HL-60 (cell line): ENCODE results near the gene SPAG4.

Experiments
- CTCF ChIP-seq: IDR thresholded peaks from one replicate; pipeline ENCODE4 v1.5.1; 2011; ENCODE audit warnings: low read length, control low read depth, inconsistent platforms; ENCODE audit not compliant: insufficient read depth
- SPI1 ChIP-seq: IDR thresholded peaks from 2 replicates; pipeline ENCODE4 v1.6.1; 2012; ENCODE audit warnings: low read depth, mild to moderate bottlenecking, borderline replicate concordance

DNA sequence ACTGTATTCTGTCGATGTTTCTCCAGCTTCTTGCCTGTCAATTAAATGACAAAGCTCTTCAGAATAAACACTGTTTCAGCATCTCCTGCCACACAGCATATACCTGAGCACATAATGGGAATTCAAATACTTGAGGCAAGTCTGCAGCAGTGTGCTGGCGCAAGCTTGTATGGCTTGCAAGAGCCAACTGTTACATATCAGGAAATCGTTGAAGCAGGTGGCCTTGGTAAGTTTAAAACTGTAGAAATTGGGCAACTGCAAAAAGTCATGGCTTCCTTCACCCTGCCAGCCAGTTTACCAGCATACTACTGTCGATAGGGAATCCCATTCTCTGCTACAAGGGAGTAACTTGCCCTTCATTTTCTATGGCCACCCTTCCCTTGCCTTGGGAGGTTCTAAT lies 26.1 kb downstream of the SPAG4 start:
- no peak for TF ChIP-seq CTCF
- no peak for TF ChIP-seq SPI1
